CD4-positive, alpha-beta T cell treated with Interleukin-10 for 1 hour (primary cell): ENCODE measurements around the gene DOCK1.
A peak's percentile ranks its signal among the peaks of the same experiment; 100 is the strongest.

Experiments used
- DNase-seq: peaks from one replicate; pipeline ENCODE4 v3.0.0-alpha.2; 2020

The DOCK1 gene

DNA sequence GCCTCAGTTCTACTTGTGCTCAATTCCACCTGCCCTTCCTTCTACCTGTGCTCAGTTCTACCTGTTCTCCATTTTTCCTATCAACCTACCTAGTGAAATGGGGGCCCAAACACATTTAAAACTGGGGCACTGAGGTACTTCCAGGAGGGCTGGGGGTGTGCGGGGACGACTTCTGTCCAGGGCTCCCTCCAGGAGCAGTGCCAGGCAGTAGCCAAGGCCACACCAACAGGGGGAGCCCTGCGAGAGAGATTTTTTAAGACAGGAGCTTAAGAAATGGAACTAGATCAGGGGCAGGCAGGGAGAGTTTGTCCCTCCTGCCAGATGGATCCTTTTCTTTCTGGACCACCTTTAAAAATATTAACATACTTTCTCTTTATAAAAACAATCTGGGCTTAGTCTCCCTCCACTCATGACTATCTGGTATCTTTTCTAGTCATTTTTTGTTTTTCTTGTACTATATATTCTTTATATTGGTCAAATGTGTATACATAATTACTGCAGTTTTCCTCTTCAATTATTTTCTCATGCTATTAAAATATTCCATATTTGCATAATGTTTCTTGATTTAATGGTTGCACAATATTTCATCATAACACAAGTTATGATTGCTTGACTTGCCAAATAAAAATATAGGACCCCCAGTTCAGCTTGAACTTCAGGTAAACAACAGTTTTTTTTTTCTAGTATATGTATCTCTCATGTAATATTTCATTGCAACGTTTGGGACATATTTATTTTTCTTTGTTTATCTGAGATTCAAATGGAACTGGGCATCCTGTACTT, 338.5 kb downstream of the DOCK1 start:
- peak; percentile 24 for DNase-seq

- no peak for DNase-seq
Measured at GRCh38 chr10:127245456-127245855, 340.2 kb downstream of the DOCK1 start.

- no peak for DNase-seq
Measured at GRCh38 chr10:127250031-127250430, 344.8 kb downstream of the DOCK1 start.

- DNase-seq, result no peak
Measured at GRCh38 chr10:127252818-127253217, 347.6 kb downstream of the DOCK1 start.

DNA sequence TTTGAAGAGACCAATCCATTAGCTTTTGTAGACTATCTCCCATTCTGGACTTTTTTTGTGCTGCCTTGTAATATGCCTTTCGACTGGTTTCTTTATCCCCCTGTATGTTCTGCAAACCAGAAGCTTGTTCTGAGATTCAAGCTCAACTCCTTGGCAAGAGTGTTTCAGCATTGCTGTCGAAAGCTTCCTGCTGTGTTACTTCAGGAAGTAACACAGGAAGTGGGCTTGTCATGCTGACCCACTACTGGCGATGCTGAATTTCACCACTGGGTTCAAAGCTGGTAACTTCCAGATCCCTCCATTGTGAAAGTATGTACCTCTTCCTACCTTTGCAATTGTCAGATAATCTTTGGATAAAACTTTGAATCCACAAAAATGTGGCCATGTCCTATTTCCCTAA, 349.0 kb downstream of the DOCK1 start:
- DNase-seq, result peak; percentile 3

GRCh38 chr10:127257395-127257794, 352.2 kb downstream of the DOCK1 start:
- no peak for DNase-seq

DNA sequence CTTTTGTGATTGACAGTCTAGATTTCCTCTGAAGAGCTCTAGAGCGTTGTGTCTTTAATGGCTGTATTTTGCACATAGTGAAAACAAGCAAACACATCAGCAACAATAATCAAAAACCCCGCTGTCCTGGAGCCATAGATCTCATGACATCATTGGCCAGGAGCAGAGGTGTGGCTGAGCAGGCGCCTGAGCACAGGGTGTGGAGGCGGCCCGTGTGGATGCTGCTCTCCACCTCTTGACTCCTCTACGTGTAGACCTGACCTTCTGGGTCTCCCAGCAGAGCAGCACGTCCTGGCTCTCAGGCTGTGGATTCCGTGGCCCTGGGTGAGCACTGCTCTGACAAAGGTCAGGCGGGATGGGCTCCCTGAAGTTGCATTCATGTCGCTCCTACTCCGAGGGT, 354.1 kb downstream of the DOCK1 start:
- DNase-seq, result no peak

- no peak for DNase-seq
Measured at GRCh38 chr10:127262606-127263005, 357.4 kb downstream of the DOCK1 start.

GRCh38 chr10:127265288-127265687, 360.1 kb downstream of the DOCK1 start:
- no peak for DNase-seq

DNA sequence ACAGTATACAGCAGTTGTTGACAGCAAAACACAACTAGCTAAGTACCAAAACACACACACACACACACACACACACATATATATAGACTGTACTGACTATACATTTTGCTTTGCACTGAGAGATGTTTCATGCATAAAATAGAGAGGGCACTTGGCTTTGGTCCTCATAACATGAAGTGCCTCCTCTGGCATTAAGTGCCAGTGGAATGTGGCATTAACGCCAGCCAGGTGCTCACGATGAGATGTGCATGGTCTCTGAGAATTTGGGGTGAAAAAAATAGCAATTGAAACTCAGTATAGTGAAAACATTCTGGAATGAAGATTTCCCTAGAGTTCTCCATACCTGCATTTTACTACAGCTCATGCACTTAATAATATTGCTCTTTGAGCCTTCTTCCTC, 361.2 kb downstream of the DOCK1 start:
- DNase-seq, result no peak

- no peak for DNase-seq
Measured at GRCh38 chr10:127267442-127267841, 362.2 kb downstream of the DOCK1 start.

DNA sequence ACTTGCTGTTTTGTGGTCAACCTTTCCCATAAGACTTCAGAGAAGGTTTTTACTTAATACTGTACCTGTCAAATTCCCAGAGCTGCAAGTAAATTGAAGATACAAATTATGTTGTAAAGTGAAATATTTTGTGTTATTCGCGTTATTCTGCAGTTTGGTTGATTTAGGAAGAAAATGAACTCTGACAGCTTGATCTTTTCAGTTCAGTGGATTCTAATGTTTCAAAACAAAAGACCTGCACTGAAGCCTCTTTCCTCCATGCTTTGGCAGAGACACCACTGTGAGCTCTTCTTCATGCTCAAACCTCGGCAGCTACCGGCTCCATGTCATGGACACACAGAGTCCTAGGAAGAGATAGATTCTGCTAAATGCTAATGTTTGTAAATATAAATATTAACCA, 366.8 kb downstream of the DOCK1 start:
- no peak for DNase-seq

GRCh38 chr10:127275272-127275671, 370.0 kb downstream of the DOCK1 start:
- no peak for DNase-seq

- no peak for DNase-seq
Measured at GRCh38 chr10:127275793-127276450, 370.7 kb downstream of the DOCK1 start.

GRCh38 chr10:127276794-127277462, 371.7 kb downstream of the DOCK1 start:
- DNase-seq, result no peak

GRCh38 chr10:127278001-127278400, 372.8 kb downstream of the DOCK1 start:
- no peak for DNase-seq

GRCh38 chr10:127279334-127279774, 374.1 kb downstream of the DOCK1 start:
- DNase-seq, result no peak

- DNase-seq, result no peak
Measured at GRCh38 chr10:127280446-127280845, 375.2 kb downstream of the DOCK1 start.

DNA sequence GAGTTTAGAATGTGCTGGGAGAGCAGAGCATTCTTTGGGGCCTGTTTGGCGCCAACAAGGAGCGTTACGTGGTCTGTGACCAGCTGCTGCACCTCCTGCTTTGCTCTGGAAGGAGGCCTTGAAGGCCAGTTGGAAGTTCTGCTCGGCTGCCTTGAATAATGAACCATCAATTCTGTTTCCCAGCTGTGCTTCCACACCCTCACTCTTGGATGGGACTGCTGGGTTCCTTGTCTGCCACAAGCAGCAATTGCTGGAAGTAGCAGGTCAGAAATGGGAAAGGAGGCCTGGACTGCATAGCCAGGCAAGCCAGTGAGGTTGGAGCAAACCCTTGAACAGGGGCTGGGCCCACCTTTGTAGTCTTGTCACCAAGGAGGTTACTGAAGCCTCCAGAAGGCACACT, 377.8 kb downstream of the DOCK1 start:
- DNase-seq, result no peak

GRCh38 chr10:127283576-127283975, 378.3 kb downstream of the DOCK1 start:
- DNase-seq, result no peak

DNA sequence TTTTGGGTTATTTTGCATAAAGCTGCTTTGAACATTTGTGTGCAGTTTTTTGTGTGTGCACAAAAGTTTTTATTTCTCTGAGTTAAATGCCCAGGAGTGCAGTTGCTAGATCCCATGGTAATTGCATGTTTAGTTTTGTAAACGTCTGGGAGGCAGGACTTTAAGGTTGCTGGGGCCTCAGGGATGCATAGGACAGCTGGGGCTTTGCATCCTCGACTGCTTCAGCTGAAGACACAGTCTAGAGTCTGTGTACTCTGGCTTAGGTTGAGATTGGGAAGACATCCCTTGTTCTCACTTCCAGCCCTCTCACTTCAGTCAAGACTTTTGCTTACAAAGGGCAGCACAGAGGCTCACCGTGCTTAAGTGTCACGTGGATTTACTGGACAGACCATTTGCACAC, 385.6 kb downstream of the DOCK1 start:
- no peak for DNase-seq

DNA sequence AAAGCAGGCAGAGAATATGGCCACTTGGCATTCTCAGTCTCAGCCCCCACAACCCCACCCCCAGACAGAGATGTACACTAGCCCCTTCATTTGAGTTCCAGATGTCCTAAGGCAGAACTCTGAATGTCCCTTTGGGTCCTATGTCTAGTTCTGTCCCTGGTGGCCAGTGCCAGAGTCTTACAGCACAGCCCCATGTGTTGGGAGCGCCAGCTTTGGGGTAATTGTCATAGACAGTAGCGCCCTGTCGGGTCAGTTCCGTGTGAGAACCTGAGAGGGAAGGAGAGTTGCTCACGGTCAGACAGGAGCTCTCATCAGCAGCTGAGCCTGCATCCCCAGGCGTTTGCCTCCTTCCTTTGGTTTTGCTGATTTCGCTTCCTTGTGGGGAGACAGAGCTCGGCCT, 386.1 kb downstream of the DOCK1 start:
- no peak for DNase-seq

DNA sequence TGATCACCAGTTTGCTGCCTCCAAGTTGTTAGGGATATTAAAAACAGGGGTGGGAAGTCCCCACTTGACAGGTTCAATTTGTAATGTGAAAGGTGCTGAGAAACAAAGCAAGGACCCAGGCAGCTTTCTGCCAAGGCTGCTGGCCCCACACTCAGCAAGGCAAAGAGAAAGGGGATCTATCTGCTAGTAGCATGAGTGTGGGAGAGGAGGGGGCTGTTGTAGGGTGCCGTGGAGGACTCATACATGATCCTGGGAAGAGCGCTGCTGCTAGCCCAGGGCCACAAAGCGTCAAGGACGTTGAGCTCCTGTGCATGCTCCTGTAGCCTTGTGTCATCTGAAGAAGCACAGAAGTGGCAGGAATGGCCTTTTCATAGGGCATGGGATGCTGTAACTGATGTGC, 387.7 kb downstream of the DOCK1 start:
- no peak for DNase-seq

GRCh38 chr10:127293640-127294039, 388.4 kb downstream of the DOCK1 start:
- peak; percentile 46 for DNase-seq
